Osteocyte (in vitro differentiated cells): ENCODE results near the gene ZCCHC18. TPM values are rescaled to one million over a fixed set of nuclear protein-coding genes. Genes with fewer than 3 reads are reported as not detected.

Experiments used
- DNase-seq: peaks from one replicate; pipeline ENCODE4 v3.0.0; 2021; ENCODE audit warnings: mixed read lengths; ENCODE audit not compliant: unreplicated experiment; ENCODE audit errors: extremely low spot score
- H3K27ac Mint-ChIP-seq: one replicate; pipeline ENCODE4 v1.8.0; 2021; ENCODE audit warnings: mild to moderate bottlenecking, mixed read lengths; ENCODE audit not compliant: unreplicated experiment
- H3K27me3 Mint-ChIP-seq: one replicate; pipeline ENCODE4 v1.8.0; 2021; ENCODE audit warnings: mixed read lengths; ENCODE audit not compliant: unreplicated experiment
- H3K36me3 Mint-ChIP-seq: one replicate; pipeline ENCODE4 v1.8.0; 2021; ENCODE audit warnings: mixed read lengths; ENCODE audit not compliant: unreplicated experiment
- H3K4me1 Mint-ChIP-seq: one replicate; pipeline ENCODE4 v1.8.0; 2021; ENCODE audit warnings: mixed read lengths; ENCODE audit not compliant: unreplicated experiment
- H3K4me3 Mint-ChIP-seq: one replicate; pipeline ENCODE4 v1.8.0; 2021; ENCODE audit warnings: mild to moderate bottlenecking, moderate library complexity, mixed read lengths; ENCODE audit not compliant: unreplicated experiment
- H3K9me3 Mint-ChIP-seq: one replicate; pipeline ENCODE4 v1.8.0; 2021; ENCODE audit warnings: mixed read lengths; ENCODE audit not compliant: unreplicated experiment
- CTCF ChIP-seq: fragments of 200-600 bp; sonication (generic); IDR thresholded peaks from 2 replicates; pipeline ENCODE4 v1.5.0; 2021; ENCODE audit warnings: antibody characterized with exemption, mild to moderate bottlenecking, moderate library complexity
- total RNA-seq: library from RNA; stranded (reverse); gene quantifications from 2 replicates; pipeline ENCODE4 v1.2.1, GENCODE V29; 2021

ZCCHC18 gene
- total RNA-seq, 1 donor from 2014 or later: 6.4 TPM

DNA sequence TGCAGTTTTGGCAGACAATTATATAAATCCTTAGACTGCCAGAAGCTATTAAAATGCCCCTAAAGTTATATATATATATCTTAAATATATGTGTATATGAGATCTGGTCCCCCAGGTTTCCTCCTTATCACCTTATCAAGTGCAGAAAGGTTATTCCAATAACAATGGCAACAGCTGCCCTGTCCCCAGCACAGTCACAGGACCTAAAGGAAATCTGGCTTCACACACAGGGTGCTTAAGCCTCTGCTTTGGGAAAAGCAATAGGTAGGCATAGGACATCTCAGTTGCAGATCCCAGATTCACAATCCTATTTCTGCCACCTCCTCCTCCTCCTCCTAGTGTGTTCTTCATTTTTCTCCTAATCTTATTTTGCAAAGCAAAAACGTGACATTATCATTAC lies 38.7 kb downstream of the ZCCHC18 start:
- TF ChIP-seq CTCF: no peak
- Mint-ChIP-seq H3K27ac (no peak overlapping the region), H3K36me3 (no peaks in the 10 kb centered on the region), H3K4me3 (no peak overlapping the region), H3K27me3 (no peaks in the 10 kb centered on the region), H3K9me3 (no peaks in the 10 kb centered on the region), H3K4me1 (peaks cover under 1% of the 10 kb centered on the region)
- no peak for DNase-seq

DNA sequence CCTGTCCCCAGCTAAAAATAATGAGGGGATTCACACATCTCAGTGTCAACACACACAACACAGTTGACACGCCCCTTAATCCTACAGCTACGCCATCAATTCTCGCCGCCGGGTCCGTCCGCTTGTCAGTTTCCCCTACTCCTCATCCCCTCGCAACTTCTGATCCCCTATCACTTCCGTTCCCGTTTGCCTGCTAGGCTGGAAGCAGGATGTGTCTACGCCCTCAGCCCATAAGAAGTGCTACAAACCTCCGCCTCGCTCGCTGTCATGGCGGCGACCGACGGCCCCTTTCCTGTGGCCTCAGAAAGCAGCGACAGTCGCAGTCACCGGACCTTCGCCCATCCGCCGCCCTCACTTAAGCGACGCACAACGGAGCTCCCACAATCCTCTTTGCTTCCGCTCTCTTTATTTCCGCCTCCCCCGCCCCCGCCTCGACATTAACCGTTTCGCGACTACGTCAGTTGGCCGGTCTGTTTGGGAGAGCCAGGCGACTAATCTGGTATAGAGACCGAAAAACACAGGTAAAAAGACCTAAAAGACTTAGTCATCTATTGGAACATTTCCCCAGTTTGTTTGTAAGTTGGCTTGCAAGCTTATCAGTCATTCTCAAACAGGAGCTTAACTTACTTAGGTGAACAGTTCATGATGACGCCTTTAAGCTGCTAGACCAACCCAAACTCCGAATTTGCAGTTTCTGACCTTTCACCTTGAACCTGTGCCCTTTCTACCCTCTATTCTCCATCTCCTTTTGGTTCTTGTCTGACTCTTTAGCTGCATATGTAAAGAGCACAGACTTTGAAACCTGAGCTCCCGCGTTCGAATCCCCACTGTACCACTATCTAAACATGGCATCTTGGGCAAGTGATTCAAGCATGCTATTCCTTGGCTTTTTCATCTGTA lies 44.6 kb downstream of the ZCCHC18 start, which contains the start of gene SLC25A53:
TSS of gene SLC25A53 (minus strand) at position 380 of the 900 bp plus-strand sequence. CDS start 51,752 bp downstream, outside the sequence.
- Mint-ChIP-seq H3K4me3 (peak within 1 kb of the TSS; percentile 93), H3K27ac (peak within 1 kb of the TSS; percentile 100), H3K4me1 (peaks cover 4% of the 10 kb centered on the region), H3K36me3 (no peaks in the 10 kb centered on the region), H3K27me3 (no peaks in the 10 kb centered on the region), H3K9me3 (no peaks in the 10 kb centered on the region)
- no peak for TF ChIP-seq CTCF
- DNase-seq: peak; percentile 90

Other genes starting within 250 kb of the ZCCHC18 start
- gene TMSB15B, start 149.9 kb upstream of the ZCCHC18 start, total RNA-seq: 13.5 and 16.2 TPM in 2 replicates
- gene H2BW1, start 98.8 kb upstream of the ZCCHC18 start, total RNA-seq: not detected in 2 replicates
- not detected in 2 replicates for gene H2BW2, start 72.6 kb upstream of the ZCCHC18 start, total RNA-seq
- 3.9 and 6.8 TPM in 2 replicates for gene TMSB15C, start 36.3 kb upstream of the ZCCHC18 start, total RNA-seq
- gene SLC25A53, start 44.5 kb downstream of the ZCCHC18 start, total RNA-seq: 4.1 and 6.1 TPM in 2 replicates
- gene FAM199X, start 53.9 kb downstream of the ZCCHC18 start, total RNA-seq: 11.2 and 11.7 TPM in 2 replicates
- gene ESX1, start 142.4 kb downstream of the ZCCHC18 start, total RNA-seq: not detected in 2 replicates